H1 (cell line): Measurements from ENCODE around the gene THOC6. TPM values are rescaled to one million over a fixed set of nuclear protein-coding genes. Genes with fewer than 3 reads are reported as not detected.

Source experiments
- CTCF ChIA-PET: fragments of 300-600 bp; sonication (Branson Sonifier 250); formaldehyde crosslinking; loops from one replicate; lab custom pipeline; 2021; ENCODE audit not compliant: partially characterized antibody; lab: Charles Lee
- POLR2A ChIA-PET: fragments of 300-600 bp; sonication (Branson Sonifier 250); formaldehyde crosslinking; loops from one replicate; lab custom pipeline; 2021; ENCODE audit warnings: inconsistent platforms; ENCODE audit not compliant: partially characterized antibody; lab: Charles Lee
- DNase-seq, 2 experiments: peaks; one replicate each; pipeline versions ENCODE4 v3.0.0 to v3.0.0-alpha.2; 2010 to 2022; ENCODE audit warnings: low spot score in 2 of 2, low read depth in 1 of 2, mixed read lengths in 1 of 2
- FAIRE-seq: peaks from 2 replicates; lab custom pipeline; 2011; peaks lifted over from hg19 to GRCh38; lab: Jason Lieb, UNC
- H2AFZ ChIP-seq: 2 replicates; pipeline ENCODE4 v1.8.1; 2012; ENCODE audit warnings: low read length, inconsistent platforms
- H2AK5ac ChIP-seq: 2 replicates; pipeline ENCODE4 v1.6.1; 2013; ENCODE audit warnings: low read depth, low read length
- H2BK120ac ChIP-seq: replicated peaks from 2 replicates; pipeline ENCODE3; 2013; ENCODE audit warnings: low read depth, low read length, inconsistent platforms
- H2BK12ac ChIP-seq: 2 replicates; pipeline ENCODE4 v1.6.1; 2013; ENCODE audit warnings: low read depth, low read length
- H2BK15ac ChIP-seq: 2 replicates; pipeline ENCODE4 v1.6.1; 2013; ENCODE audit warnings: low read length
- H2BK20ac ChIP-seq: 2 replicates; pipeline ENCODE4 v1.6.1; 2013; ENCODE audit warnings: low read length
- H2BK5ac ChIP-seq: 2 replicates; pipeline ENCODE4 v1.6.1; 2013; ENCODE audit warnings: low read depth, low read length
- H3K14ac ChIP-seq: 2 replicates; pipeline ENCODE4 v1.6.1; 2013; ENCODE audit warnings: inconsistent platforms; ENCODE audit not compliant: insufficient read length
- H3K18ac ChIP-seq: 2 replicates; pipeline ENCODE4 v1.6.1; 2013; ENCODE audit warnings: low read length; ENCODE audit errors: extremely low read depth
- H3K23ac ChIP-seq: 2 replicates; pipeline ENCODE4 v1.6.1; 2013; ENCODE audit warnings: inconsistent platforms; ENCODE audit not compliant: insufficient read length
- H3K23me2 ChIP-seq: 2 replicates; pipeline ENCODE4 v1.6.1; 2013; ENCODE audit warnings: low read depth, low read length
- H3K27ac ChIP-seq: 2 replicates; pipeline ENCODE4 v1.6.1; 2011; ENCODE audit warnings: low read depth, low read length, inconsistent platforms
- H3K27me3 ChIP-seq, 4 experiments: replicated peaks in 1 of 4; 1 replicate in 1 of 4; 2 replicates in 3 of 4; pipeline versions ENCODE4 v1.6.1 to v1.8.1; 2011 to 2013; ENCODE audit warnings: low read length in 3 of 4, mild to moderate bottlenecking in 3 of 4, inconsistent platforms in 2 of 4, mixed read lengths in 2 of 4, moderate library complexity in 1 of 4; ENCODE audit not compliant: control insufficient read depth in 3 of 4, insufficient read depth in 3 of 4; ENCODE audit errors: extremely low read depth in 1 of 4
- H3K36me3 ChIP-seq, 4 experiments: 2 replicates each; pipeline versions ENCODE4 v1.6.1 to v1.8.1; 2011 to 2013; ENCODE audit warnings: mild to moderate bottlenecking in 4 of 4, low read length in 3 of 4, moderate library complexity in 2 of 4, control low read depth in 1 of 4, inconsistent platforms in 1 of 4; ENCODE audit not compliant: insufficient read depth in 4 of 4, control insufficient read depth in 2 of 4
- H3K4ac ChIP-seq: replicated peaks from 2 replicates; pipeline ENCODE3; 2013; ENCODE audit warnings: low read length, low read depth, mixed read lengths, inconsistent platforms; ENCODE audit not compliant: insufficient read length
- H3K4me1 ChIP-seq, 4 experiments: replicated peaks in 1 of 4; 1 replicate in 1 of 4; 2 replicates in 3 of 4; pipeline versions ENCODE4 v1.6.1 to v1.8.1; 2011 to 2013; ENCODE audit warnings: low read length in 3 of 4, inconsistent platforms in 2 of 4, mixed read lengths in 1 of 4; ENCODE audit not compliant: insufficient read depth in 4 of 4, control insufficient read depth in 3 of 4
- H3K4me2 ChIP-seq, 2 experiments: 2 replicates each; pipeline versions ENCODE4 v1.6.1 to v1.8.1; 2011 to 2013; ENCODE audit warnings: low read depth in 2 of 2, low read length in 2 of 2, control low read depth in 1 of 2, inconsistent platforms in 1 of 2, mild to moderate bottlenecking in 1 of 2; ENCODE audit not compliant: insufficient read depth in 1 of 2
- H3K4me3 ChIP-seq, 4 experiments: fragments of 200-600, 300-600 bp in 1 of 4; sonication (generic), shearing (Covaris generic), sonication (Bioruptor Twin) in 1 of 4; 2 replicates each; pipeline versions ENCODE4 v1.5.1 to v1.8.1; 2011 to 2016; ENCODE audit warnings: low read length in 4 of 4, low read depth in 3 of 4, control low read depth in 2 of 4, inconsistent platforms in 2 of 4, mild to moderate bottlenecking in 2 of 4, mixed read lengths in 1 of 4, moderate library complexity in 1 of 4; ENCODE audit not compliant: insufficient read depth in 2 of 4; ENCODE audit errors: extremely low read depth in 1 of 4
- H3K56ac ChIP-seq: replicated peaks from 2 replicates; pipeline ENCODE3; 2013; ENCODE audit warnings: low read depth, mild to moderate bottlenecking, mixed read lengths, low read length, inconsistent platforms; ENCODE audit not compliant: insufficient read length
- H3K79me1 ChIP-seq: 2 replicates; pipeline ENCODE4 v1.6.1; 2013; ENCODE audit warnings: low read depth, low read length, control low read depth
- H3K79me2 ChIP-seq, 2 experiments: 2 replicates each; pipeline versions ENCODE4 v1.6.1 to v1.8.1; 2012 to 2013; ENCODE audit warnings: low read length in 2 of 2, mild to moderate bottlenecking in 2 of 2, inconsistent platforms in 1 of 2; ENCODE audit not compliant: insufficient read depth in 2 of 2, control insufficient read depth in 1 of 2
- H3K9ac ChIP-seq, 4 experiments: replicated peaks in 1 of 4; 1 replicate in 1 of 4; 2 replicates in 3 of 4; pipeline versions ENCODE4 v1.6.1 to v1.8.1; 2011 to 2013; ENCODE audit warnings: low read depth in 3 of 4, low read length in 3 of 4, control low read depth in 2 of 4, mild to moderate bottlenecking in 2 of 4, moderate library complexity in 2 of 4, inconsistent platforms in 1 of 4; ENCODE audit errors: extremely low read depth in 1 of 4
- H3K9me3 ChIP-seq, 2 experiments: 2 replicates each; pipeline versions ENCODE4 v1.6.1 to v1.8.1; 2012 to 2013; ENCODE audit warnings: mild to moderate bottlenecking in 2 of 2, moderate library complexity in 2 of 2, control low read depth in 1 of 2, inconsistent platforms in 1 of 2, low read depth in 1 of 2, low read length in 1 of 2, mixed read lengths in 1 of 2; ENCODE audit not compliant: insufficient read depth in 2 of 2
- H4K20me1 ChIP-seq, 2 experiments: replicated peaks in 1 of 2; 2 replicates each; pipeline versions ENCODE3 to v1.8.1; 2011 to 2013; ENCODE audit warnings: inconsistent platforms in 2 of 2, low read length in 2 of 2, mild to moderate bottlenecking in 1 of 2; ENCODE audit not compliant: insufficient read depth in 2 of 2, control insufficient read depth in 1 of 2
- H4K5ac ChIP-seq: 2 replicates; pipeline ENCODE4 v1.6.1; 2013; ENCODE audit warnings: low read length, low read depth, mixed read lengths, inconsistent platforms; ENCODE audit not compliant: insufficient read length
- H4K8ac ChIP-seq: 2 replicates; pipeline ENCODE4 v1.8.0; 2013; ENCODE audit warnings: mild to moderate bottlenecking, moderate library complexity, low read length, inconsistent platforms; ENCODE audit not compliant: insufficient read depth; ENCODE audit errors: extremely low read depth
- H4K91ac ChIP-seq: replicated peaks from 2 replicates; pipeline ENCODE3; 2013; ENCODE audit warnings: low read length, mixed read lengths, inconsistent platforms; ENCODE audit not compliant: insufficient read length
- CBX8 ChIP-seq: fragments of 300-800, 300-1000 bp; sonication (generic); IDR thresholded peaks from 2 replicates; pipeline ENCODE4 v1.7.1; 2016; ENCODE audit warnings: low read depth, low read length, borderline replicate concordance
- EZH2 ChIP-seq: fragments of 200-600 bp; sonication (generic); IDR thresholded peaks from 2 replicates; pipeline ENCODE4 v1.7.1; 2012; ENCODE audit warnings: low read depth, mild to moderate bottlenecking, moderate library complexity, low read length, inconsistent platforms; ENCODE audit not compliant: severe bottlenecking
- GTF2F1 ChIP-seq: IDR thresholded peaks from 2 replicates; pipeline ENCODE4 v1.6.1; 2012; ENCODE audit warnings: low read depth, low read length, improper control_type of control experiment, borderline replicate concordance
- JUND ChIP-seq: IDR thresholded peaks from 2 replicates; pipeline ENCODE4 v1.6.1; 2011; ENCODE audit warnings: mild to moderate bottlenecking, improper control_type of control experiment, low read length
- KDM1A ChIP-seq: fragments of 200-600, 300-600 bp; sonication (generic); IDR thresholded peaks from 2 replicates; pipeline ENCODE4 v1.7.1; 2016; ENCODE audit warnings: mild to moderate bottlenecking, low read length, borderline replicate concordance
- MAFK ChIP-seq: IDR thresholded peaks from 2 replicates; pipeline ENCODE4 v1.6.1; 2012; ENCODE audit warnings: low read depth, mild to moderate bottlenecking, improper control_type of control experiment, low read length
- POLR2AphosphoS5 ChIP-seq: IDR thresholded peaks from 2 replicates; pipeline ENCODE4 v1.6.1; 2011; ENCODE audit warnings: low read depth, low read length
- POU5F1 ChIP-seq: IDR thresholded peaks from 2 replicates; pipeline ENCODE4 v1.6.1; 2011; ENCODE audit warnings: low read depth, mild to moderate bottlenecking, low read length, moderate library complexity
- RBBP5 ChIP-seq: IDR thresholded peaks from 2 replicates; pipeline ENCODE4 v1.7.1; 2012; ENCODE audit warnings: low read depth, mild to moderate bottlenecking, inconsistent platforms, low read length, moderate library complexity, borderline replicate concordance
- RNF2 ChIP-seq: fragments of 200-900, 300-1000 bp; sonication (generic); IDR thresholded peaks from 2 replicates; pipeline ENCODE4 v1.7.1; 2016; ENCODE audit warnings: borderline replicate concordance, low read depth, mild to moderate bottlenecking, antibody characterized with exemption, low read length; ENCODE audit not compliant: poor library complexity, severe bottlenecking; ENCODE audit errors: missing control alignments
- RXRA ChIP-seq: IDR thresholded peaks from 2 replicates; pipeline ENCODE4 v1.6.1; 2011; ENCODE audit warnings: low read depth, mild to moderate bottlenecking, low read length, moderate library complexity; ENCODE audit not compliant: insufficient read depth
- SAP30 ChIP-seq: fragments of 300-600 bp; sonication (generic); IDR thresholded peaks from 2 replicates; pipeline ENCODE4 v1.7.1; 2012; ENCODE audit warnings: low read length, moderate library complexity, mild to moderate bottlenecking, inconsistent platforms; ENCODE audit not compliant: insufficient read depth, insufficient replicate concordance
- WGBS, 2 experiments: shearing (Covaris generic) in 1 of 2; methylation state at CpG; one replicate each; pipeline versions ENCODE4 v1.1.6 to v1.1.7; 2013 to 2015; ENCODE audit warnings: low lambda C conversion rate in 2 of 2, mixed read lengths in 2 of 2, inconsistent platforms in 1 of 2, low coverage in 1 of 2, missing lambda C conversion rate in 1 of 2; ENCODE audit not compliant: insufficient replicate concordance in 2 of 2, insufficient coverage in 1 of 2, insufficient read length in 1 of 2; ENCODE audit errors: extremely low coverage in 1 of 2, missing lambda C conversion rate in 1 of 2; 5-methylcytosine and 5-hydroxymethylcytosine counted together
- polyA plus RNA-seq, 7 experiments: library from polyadenylated mRNA; depleted of rRNA in 3 of 7; stranded (reverse) in 5 of 7; unstranded in 2 of 7; fragments of >200 nt in 5 of 7; fragments of 200-250 nt in 2 of 7; gene quantifications; 1 replicate in 5 of 7; 2 replicates in 1 of 7; 4 replicates in 1 of 7; pipeline versions ENCODE4 v1.2.1 to v1.2.3, GENCODE V29; 2011 to 2013; ENCODE audit warnings: missing spikeins in 2 of 7, mixed read lengths in 2 of 7
- total RNA-seq: library from RNA; stranded (reverse); fragmentation: NEBNext Ultra II Directional; extraction: Animal tissue kit (Norgen Biotek cat#: 25700); gene quantifications from 2 replicates; pipeline ENCODE4 v1.2.1, GENCODE V29; 2021

THOC6 gene
- total and polyA plus RNA-seq, 2 of the 8 experiments (the other 6 are each of a cell fraction or from before 2014, with no cell fraction given), result 78.5 to 111 TPM

DNA sequence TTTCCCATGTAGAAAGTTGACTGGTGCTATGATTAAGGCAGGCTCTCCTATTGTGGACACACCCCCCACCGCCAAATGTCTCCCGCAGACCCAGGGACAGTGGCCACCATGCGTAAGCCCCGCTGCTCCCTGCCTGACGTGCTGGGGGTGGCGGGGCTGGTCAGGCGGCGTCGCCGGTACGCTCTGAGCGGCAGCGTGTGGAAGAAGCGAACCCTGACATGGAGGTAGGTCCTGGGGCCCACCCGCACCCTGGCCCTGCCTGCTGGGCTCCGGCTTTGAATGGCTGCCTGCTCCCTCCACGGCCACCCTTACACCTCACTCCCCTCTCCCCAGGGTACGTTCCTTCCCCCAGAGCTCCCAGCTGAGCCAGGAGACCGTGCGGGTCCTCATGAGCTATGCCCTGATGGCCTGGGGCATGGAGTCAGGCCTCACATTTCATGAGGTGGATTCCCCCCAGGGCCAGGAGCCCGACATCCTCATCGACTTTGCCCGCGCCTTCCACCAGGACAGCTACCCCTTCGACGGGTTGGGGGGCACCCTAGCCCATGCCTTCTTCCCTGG is 26.2 kb downstream of the THOC6 start:
- Histone ChIP-seq H3K4me2 (no peak overlapping the region), H2BK15ac (no peak overlapping the region), H2BK120ac (no peak overlapping the region), H2BK20ac (no peak overlapping the region), H3K79me1 (no peaks in the 10 kb centered on the region), H4K20me1 (peaks cover 0 to 18% of the 10 kb centered on the region in 2 experiments), H2AK5ac (no peak overlapping the region), H3K56ac (no peak overlapping the region), H2BK5ac (no peak overlapping the region), H3K4ac (no peak overlapping the region), H3K79me2 (no peaks in the 10 kb centered on the region), H2AFZ (no peak overlapping the region), H3K27me3 (peaks cover 0 to 8% (median 3%) of the 10 kb centered on the region in 4 experiments; a peak in 6 of 7 replicates), H3K4me3 (no peak overlapping the region), H3K36me3 (no peaks in the 10 kb centered on the region; a peak in 1 of 8 replicates), H4K8ac (no peak overlapping the region; the same call in 1 of the 2 replicates), H4K5ac (no peak overlapping the region), H3K23me2 (peaks cover 6% of the 10 kb centered on the region; the same call in 1 of the 2 replicates), H3K9ac (no peak overlapping the region), H3K9me3 (no peaks in the 10 kb centered on the region), H2BK12ac (no peak overlapping the region), H3K14ac (no peak overlapping the region), H3K4me1 (peaks cover 0 to 3% (median 0%) of the 10 kb centered on the region in 4 experiments; a peak in 3 of 7 replicates), H3K18ac (no peak overlapping the region), H3K27ac (no peak overlapping the region), H4K91ac (no peak overlapping the region), H3K23ac (no peak overlapping the region)
- POLR2A ChIA-PET, result interaction anchor here (0.7 to 6.1 kb wide), 10 partner anchors 9 to 91 kb away, joined by 3 to 94 read pairs (median 6); partner anchors contain the start of genes BICDL2, CLDN6, HCFC1R1 and THOC6
- CTCF ChIA-PET, result interaction anchor here (1.3 to 7.4 kb wide), 3 partner anchors 10 to 37 kb away, joined by 4 to 117 read pairs (median 10); no protein-coding TSS in a partner anchor
- FAIRE-seq (no peak), DNase-seq (no peak)
- 97% methylated on average over 23 of the region's 26 CpGs; no CpG with 5 or more reads in 1 of the 2 experiments for WGBS, 2 experiments
- no peak for TF ChIP-seq POLR2AphosphoS5
- TF ChIP-seq KDM1A, result no peak
- TF ChIP-seq MAFK, result no peak
- no peak for TF ChIP-seq RNF2
- TF ChIP-seq EZH2, result no peak
- no peak for TF ChIP-seq RBBP5
- TF ChIP-seq RXRA, result no peak
- no peak for TF ChIP-seq SAP30
- TF ChIP-seq CBX8, result no peak
- TF ChIP-seq POU5F1, result no peak
- TF ChIP-seq GTF2F1, result no peak
- TF ChIP-seq JUND, result no peak
